Subcutaneous adipose tissue (tissue), 4 donors: ENCODE results near the gene AGO3. TPM values are rescaled to one million over a fixed set of nuclear protein-coding genes. Genes with fewer than 3 reads are reported as not detected.

ENCODE experiments used
- CTCF ChIP-seq: fragments of 450-650 bp; IDR thresholded peaks from one replicate; pipeline ENCODE4 v1.5.1; 2016; ENCODE audit warnings: low read depth, mild to moderate bottlenecking, control low read depth, antibody characterized with exemption, moderate library complexity
- total RNA-seq, 4 donors: library from RNA; depleted of rRNA; stranded (reverse); fragments of >200 nt; gene quantifications; one replicate each; pipeline ENCODE4 v1.1.0, GENCODE V29; 2016

Gene AGO3
- total RNA-seq, 4 donors from 2014 or later: 22.2 to 29.7 (median 25.6) TPM

- no peak for TF ChIP-seq CTCF
Observed at GRCh38 chr1:35886577-35887431, 44.1 kb upstream of the AGO3 start.

GRCh38 chr1:35887508-35887907 lies 43.4 kb upstream of the AGO3 start:
- TF ChIP-seq CTCF: no peak

DNA sequence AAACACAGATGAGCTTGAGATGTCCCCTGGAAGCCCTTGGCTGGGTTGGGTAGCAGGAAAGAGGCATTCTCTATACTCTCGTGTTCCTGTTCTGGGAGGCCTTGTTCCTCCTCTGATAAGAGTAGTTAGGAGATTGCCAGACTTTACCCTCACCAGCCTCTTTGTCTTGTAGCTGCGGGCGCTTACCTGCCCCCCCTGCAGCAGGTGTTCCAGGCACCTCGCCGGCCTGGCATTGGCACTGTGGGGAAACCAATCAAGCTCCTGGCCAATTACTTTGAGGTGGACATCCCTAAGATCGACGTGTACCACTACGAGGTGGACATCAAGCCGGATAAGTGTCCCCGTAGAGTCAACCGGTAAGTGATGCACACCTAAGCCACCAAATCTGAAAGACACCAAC lies 42.6 kb upstream of the AGO3 start:
- no peak for TF ChIP-seq CTCF

DNA sequence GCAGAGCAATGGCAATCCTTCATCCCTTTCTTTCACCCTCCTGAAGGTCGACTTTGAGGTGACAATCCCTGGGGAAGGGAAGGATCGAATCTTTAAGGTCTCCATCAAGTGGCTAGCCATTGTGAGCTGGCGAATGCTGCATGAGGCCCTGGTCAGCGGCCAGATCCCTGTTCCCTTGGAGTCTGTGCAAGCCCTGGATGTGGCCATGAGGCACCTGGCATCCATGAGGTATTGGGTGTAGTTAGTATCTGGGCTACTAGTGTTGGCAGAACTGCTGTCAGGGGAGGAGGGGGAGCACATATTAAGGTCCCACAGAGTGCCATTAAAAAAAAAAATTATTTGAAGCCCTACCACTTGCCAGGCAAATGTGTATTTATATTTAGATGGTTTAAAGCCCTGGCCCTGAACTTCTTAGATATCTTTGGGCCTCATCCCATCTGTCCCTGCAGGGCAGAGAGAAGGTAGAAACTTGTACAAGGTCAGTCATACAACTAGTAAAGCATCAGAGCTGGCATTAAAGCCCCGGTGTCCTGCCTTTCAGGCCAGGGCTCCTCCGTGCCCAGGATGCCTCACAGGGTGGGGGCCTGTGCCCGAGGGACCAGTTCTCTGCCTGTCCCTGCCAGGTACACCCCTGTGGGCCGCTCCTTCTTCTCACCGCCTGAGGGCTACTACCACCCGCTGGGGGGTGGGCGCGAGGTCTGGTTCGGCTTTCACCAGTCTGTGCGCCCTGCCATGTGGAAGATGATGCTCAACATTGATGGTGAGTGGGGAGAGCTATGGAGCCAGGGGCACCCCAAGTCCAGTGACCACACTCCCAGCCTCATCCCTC lies 37.6 kb upstream of the AGO3 start:
- TF ChIP-seq CTCF: no peak

- no peak for TF ChIP-seq CTCF
Observed at GRCh38 chr1:35894183-35894582, 36.7 kb upstream of the AGO3 start.

DNA sequence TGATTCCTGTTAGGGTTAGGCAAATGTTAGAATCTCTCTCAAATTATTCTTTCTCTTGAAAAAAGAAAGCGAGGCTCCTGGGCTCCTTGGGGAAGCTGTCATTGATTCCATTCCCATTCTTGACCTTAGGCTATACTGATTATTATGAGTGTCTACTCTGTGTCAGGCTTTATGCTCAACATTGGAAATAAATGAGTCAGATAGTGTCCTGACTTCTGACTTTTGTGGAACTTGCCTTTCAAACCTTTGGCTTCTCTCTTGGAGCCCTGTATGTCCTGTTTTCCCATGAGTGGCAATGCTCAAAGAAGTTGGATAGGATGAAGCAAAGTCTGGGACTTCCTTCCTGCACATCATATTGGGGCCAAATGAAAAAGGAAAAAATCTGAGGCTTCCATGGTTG lies 36.2 kb upstream of the AGO3 start:
- TF ChIP-seq CTCF: no peak

DNA sequence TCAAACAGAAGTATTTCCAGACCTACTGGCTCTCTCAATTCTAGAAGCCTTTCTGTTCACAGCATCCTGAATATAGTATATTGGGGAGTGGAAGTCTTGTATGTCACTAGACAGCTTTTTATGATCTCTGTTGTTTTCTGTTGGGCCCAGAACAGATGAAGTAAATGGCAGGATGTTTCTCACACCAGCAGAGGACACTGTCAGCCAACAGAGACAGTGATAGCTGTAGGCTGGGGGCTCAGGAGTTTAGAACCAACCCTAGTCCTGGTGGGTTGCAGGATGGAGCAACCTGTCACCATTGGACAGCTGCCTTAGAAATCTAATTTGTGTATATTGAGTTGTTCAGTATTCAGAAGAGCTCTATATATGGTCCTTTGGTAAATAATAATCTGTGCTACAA lies 31.0 kb upstream of the AGO3 start:
- no peak for TF ChIP-seq CTCF
